ENCODE results near the gene GDF15. TPM values are rescaled to one million over a fixed set of nuclear protein-coding genes. Genes with fewer than 3 reads are reported as not detected.

GDF15 gene, protein sequence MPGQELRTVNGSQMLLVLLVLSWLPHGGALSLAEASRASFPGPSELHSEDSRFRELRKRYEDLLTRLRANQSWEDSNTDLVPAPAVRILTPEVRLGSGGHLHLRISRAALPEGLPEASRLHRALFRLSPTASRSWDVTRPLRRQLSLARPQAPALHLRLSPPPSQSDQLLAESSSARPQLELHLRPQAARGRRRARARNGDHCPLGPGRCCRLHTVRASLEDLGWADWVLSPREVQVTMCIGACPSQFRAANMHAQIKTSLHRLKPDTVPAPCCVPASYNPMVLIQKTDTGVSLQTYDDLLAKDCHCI
- total RNA-seq = 84.6 and 103 TPM in 2 replicates

DNA sequence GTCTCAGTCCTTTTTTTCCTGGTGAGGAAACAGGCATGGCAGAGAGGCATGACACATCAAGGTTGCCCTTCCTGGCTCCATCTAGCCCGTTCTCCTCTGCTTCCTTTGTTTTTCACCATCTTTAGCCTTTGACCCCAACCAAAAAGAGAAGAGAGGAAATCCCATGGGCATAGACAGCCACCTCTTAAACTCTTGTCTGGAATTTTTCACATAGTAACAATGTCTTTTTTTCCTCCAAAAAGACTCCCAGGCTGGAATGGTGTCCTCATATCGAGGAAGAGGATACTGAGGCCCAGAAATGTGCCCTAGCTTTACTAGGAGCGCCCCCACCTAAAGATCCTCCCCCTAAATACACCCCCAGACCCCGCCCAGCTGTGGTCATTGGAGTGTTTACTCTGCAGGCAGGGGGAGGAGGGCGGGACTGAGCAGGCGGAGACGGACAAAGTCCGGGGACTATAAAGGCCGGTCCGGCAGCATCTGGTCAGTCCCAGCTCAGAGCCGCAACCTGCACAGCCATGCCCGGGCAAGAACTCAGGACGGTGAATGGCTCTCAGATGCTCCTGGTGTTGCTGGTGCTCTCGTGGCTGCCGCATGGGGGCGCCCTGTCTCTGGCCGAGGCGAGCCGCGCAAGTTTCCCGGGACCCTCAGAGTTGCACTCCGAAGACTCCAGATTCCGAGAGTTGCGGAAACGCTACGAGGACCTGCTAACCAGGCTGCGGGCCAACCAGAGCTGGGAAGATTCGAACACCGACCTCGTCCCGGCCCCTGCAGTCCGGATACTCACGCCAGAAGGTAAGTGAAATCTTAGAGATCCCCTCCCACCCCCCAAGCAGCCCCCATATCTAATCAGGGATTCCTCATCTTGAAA lies at the start of gene GDF15:
TSS of gene GDF15 (plus strand) at position 484 of the 868 bp plus-strand sequence. CDS start at position 516, 32 bp downstream.

DNA sequence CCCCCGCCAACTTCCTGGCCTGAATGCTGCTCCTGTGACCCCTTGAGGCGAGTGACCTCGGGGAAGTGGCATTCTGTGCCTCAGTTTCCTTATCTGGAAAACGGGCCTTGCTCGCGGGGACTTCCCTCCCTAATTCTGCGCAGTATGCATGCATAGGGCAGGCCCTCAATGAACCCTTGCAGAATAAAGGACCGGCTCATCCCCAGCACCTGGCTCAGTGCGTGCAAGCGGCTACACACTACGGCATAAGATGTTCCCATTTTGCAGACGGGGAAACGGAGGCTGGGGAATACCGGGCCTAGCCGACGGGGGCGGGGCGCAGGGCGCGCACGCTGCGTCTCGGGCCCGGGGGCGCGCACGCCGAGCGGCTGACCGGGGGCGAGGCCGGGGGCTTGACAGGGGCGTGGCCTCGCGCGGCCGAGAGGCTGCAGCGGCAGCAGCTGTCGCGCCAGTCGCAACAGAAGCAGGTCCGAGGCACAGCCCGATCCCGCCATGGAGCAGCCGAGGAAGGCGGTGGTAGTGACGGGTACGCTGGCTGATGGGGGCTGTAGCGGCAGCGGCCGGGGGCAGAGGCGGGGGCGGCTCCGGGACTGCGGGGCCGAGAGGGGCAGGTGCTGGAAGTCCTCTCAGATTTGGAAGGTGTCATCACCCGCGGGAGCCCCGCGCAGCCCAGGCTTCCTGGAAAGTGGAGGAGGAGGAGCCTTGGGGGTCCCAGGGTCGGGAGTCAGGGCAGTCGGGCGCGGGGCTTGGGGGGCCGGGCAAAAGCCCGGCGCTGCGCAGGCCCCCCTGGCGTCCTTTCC lies 45.6 kb upstream of the GDF15 start, which contains the start of gene PGPEP1:
TSS of gene PGPEP1 (plus strand) at position 409 of the 800 bp plus-strand sequence. CDS start at position 493, 84 bp downstream.

DNA sequence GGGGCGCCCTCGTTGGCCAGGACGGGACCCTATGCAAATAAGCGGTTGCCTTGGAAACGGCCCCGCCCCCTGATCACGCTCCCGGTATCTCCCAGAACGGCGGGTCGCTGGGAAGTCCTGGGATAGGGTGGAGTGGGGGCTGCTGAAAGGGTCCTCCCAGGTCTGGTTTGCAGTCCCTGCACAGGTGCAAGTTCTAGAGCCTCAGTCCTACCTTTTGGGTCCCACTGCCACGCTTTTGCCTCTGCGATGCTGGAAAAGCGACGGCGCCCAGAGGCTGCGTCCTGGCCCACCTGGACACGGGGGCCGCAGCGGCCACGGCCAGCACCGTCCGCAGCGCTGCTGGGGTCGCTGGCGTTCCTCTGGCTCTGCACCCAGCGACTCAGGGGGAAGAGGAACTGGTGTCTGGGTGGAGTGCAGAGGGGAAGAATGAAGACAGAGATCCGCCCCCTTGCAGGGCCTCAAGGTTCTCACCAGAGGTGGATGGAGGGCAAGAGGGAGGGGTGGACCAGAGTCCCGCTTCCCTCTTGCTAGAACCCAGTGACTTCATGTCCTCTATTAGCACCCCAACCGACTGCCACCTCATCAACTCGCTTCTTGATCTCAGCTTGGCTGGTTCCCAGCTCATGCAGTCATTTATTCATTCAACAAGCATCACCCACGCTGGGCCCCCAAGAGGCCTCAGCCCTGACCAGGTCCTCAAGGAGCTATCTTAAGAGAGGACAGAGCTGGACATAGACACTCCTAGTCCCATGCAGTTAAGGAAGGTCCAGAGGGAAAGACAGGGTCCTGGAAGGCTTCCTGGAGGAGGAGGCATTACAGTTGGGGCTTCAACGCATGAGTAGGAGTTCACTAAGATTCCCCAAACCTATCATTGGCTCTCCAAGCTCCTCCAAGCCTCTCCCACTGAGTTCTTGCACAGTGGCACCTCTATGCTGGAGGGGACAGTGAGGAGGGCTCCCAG lies 11.6 kb downstream of the GDF15 start, which contains the start of gene LRRC25:
TSS of gene LRRC25 (minus strand) at position 381 of the 961 bp plus-strand sequence. CDS start 659 bp downstream, outside the sequence.

DNA sequence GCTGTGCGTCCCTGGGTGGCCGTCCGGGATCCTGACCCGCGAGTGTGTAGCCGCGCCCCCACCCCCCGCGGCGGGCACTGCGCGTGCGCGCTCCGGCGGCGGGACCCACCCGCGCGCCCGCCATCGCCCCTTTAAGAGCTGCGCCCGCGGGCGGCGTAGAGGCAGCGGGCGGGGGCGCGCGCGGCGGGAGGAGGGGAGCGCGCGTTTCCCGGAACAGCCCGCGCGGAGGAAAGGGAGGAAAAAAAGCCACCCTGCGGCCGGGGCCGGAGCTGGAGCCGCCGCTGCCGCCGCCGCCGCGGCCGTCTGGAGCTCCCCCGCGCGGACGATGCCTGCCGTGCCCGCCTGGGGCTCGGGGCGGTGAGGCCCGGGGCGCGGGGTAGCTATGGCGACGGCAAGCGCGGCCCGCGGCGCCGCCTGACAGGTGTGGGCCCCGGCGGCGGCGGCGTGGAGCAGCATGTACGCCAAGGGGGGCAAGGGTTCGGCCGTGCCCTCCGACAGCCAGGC lies 33.3 kb downstream of the GDF15 start, which contains the start of gene SSBP4:
TSS of gene SSBP4 (plus strand) at position 204 of the 504 bp plus-strand sequence. CDS start at position 455, 251 bp downstream.

DNA sequence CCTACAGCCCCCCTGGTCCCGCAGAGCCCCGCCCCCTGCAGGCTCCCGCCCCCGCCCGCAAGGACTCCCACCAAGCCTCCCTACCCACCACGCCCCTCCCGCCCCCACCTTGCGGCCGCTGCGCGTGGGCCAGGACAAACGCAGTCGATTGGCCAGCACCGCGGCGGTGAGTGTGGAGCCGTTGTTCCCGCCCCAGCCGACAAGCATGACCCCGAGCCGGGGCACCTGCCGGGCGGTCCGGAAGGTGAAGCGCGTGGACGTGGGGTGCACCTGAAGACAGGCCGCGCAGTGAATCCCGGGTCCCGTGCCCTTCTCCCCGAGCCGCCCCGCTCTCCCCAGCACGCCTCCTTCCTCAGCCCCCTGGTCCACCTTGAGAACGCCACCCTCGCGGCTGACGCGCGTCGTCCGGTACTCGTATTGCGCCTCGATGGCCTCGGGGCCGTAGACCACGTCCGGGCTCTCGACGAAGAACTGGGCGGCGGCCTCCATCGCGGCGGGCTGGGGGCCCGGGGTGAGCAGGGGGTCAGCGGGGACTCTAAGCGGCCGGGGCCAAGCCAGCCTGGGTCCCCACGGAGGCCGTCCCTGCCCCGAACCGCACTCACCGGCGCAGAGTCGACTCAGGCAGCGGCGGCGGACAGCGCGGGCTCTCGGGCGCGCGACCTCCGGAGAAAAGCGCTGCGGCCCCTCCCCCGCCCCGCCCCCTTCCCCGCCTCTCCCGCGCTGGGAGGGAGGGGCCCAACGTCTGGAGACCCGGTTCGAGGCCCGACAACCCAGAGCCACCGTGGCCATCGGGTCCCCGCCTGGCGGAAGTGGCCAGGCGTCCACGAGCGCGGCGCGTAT lies 51.8 kb downstream of the GDF15 start, which contains the start of gene ISYNA1:
TSS of gene ISYNA1 (minus strand) at position 643 of the 840 bp plus-strand sequence. CDS start at position 489, 154 bp downstream.

Other genes with a start within 250 kb of the GDF15 start
- 2.5 and 4.0 TPM in 2 replicates for gene PIK3R2, start 233.0 kb upstream of the GDF15 start, total RNA-seq
- 0.18 TPM in 1 of 2 replicates, not detected in the other for gene IFI30, start 212.3 kb upstream of the GDF15 start, total RNA-seq
- gene MPV17L2, start 192.9 kb upstream of the GDF15 start, total RNA-seq = 7.2 and 8.6 TPM in 2 replicates
- gene RAB3A, start 182.1 kb upstream of the GDF15 start, total RNA-seq = 0.45 and 0.56 TPM in 2 replicates
- 0.09 and 0.28 TPM in 2 replicates for gene PDE4C, start 159.7 kb upstream of the GDF15 start, total RNA-seq
- gene IQCN, start 111.7 kb upstream of the GDF15 start, total RNA-seq = under 0.01 and 0.09 TPM in 2 replicates
- gene JUND, start 104.5 kb upstream of the GDF15 start, total RNA-seq = 60.0 and 115 TPM in 2 replicates
- 135 and 140 TPM in 2 replicates for gene LSM4, start 63.1 kb upstream of the GDF15 start, total RNA-seq
- gene PGPEP1, start 45.6 kb upstream of the GDF15 start, total RNA-seq = 21.8 and 25.7 TPM in 2 replicates
- not detected in 2 replicates for gene LRRC25, start 11.5 kb downstream of the GDF15 start, total RNA-seq
- 50.0 and 52.1 TPM in 2 replicates for gene SSBP4, start 33.2 kb downstream of the GDF15 start, total RNA-seq
- gene ISYNA1, start 52.0 kb downstream of the GDF15 start, total RNA-seq = 25.2 and 42.6 TPM in 2 replicates
- gene ELL, start 135.9 kb downstream of the GDF15 start, total RNA-seq = 13.8 and 13.9 TPM in 2 replicates
- gene FKBP8, start 157.4 kb downstream of the GDF15 start, total RNA-seq = 142 and 176 TPM in 2 replicates
- 52.0 and 55.0 TPM in 2 replicates for gene KXD1, start 171.7 kb downstream of the GDF15 start, total RNA-seq
- gene UBA52, start 185.7 kb downstream of the GDF15 start, total RNA-seq = 879 and 894 TPM in 2 replicates
- 55.6 and 71.6 TPM in 2 replicates for gene REX1BD, start 202.6 kb downstream of the GDF15 start, total RNA-seq
- 0.09 and 1.1 TPM in 2 replicates for gene CRLF1, start 220.6 kb downstream of the GDF15 start, total RNA-seq
- gene TMEM59L, start 226.7 kb downstream of the GDF15 start, total RNA-seq = 0.19 and 0.27 TPM in 2 replicates